Stimulated activated naive CD4-positive, alpha-beta T cell treated with Interleukin-2 at 50 U/mL for 16 hours (primary cell): ENCODE results near the gene FBN2.
"Not testable (repeated sequence)": the region's sequence is repeated elsewhere in the genome, so short reads cannot be mapped to it uniquely, and the experiment has no call there.

Source experiments
- DNase-seq: peaks from one replicate; lab custom pipeline; 2025; lab: John Stamatoyannopoulos, UW

The FBN2 gene

GRCh38 chr5:128534726-128535125 lies 3.3 kb downstream of the FBN2 start:
- no peak for DNase-seq

GRCh38 chr5:128532776-128533175 lies 5.3 kb downstream of the FBN2 start:
- no peak for DNase-seq

GRCh38 chr5:128532127-128532526 lies 5.9 kb downstream of the FBN2 start:
- DNase-seq: no peak

GRCh38 chr5:128528637-128529255 lies 9.3 kb downstream of the FBN2 start:
- DNase-seq: no peak

- DNase-seq: no peak
Measured at GRCh38 chr5:128528126-128528525, 9.9 kb downstream of the FBN2 start.

GRCh38 chr5:128527077-128527476 lies 11.0 kb downstream of the FBN2 start:
- DNase-seq: no peak

GRCh38 chr5:128522336-128522735 lies 15.7 kb downstream of the FBN2 start:
- DNase-seq: no peak

GRCh38 chr5:128519827-128520226 lies 18.2 kb downstream of the FBN2 start:
- no peak for DNase-seq

GRCh38 chr5:128516978-128517377 lies 21.1 kb downstream of the FBN2 start:
- DNase-seq: no peak

GRCh38 chr5:128513806-128514205 lies 24.2 kb downstream of the FBN2 start:
- no peak for DNase-seq

- DNase-seq: no peak
Measured at GRCh38 chr5:128512894-128513293, 25.2 kb downstream of the FBN2 start.

- no peak for DNase-seq
Measured at GRCh38 chr5:128506643-128507042, 31.4 kb downstream of the FBN2 start.

- DNase-seq: not testable (repeated sequence)
Measured at GRCh38 chr5:128503727-128504126, 34.3 kb downstream of the FBN2 start.

GRCh38 chr5:128498844-128499455 lies 39.1 kb downstream of the FBN2 start:
- DNase-seq: no peak

- no peak for DNase-seq
Measured at GRCh38 chr5:128494516-128494915, 43.5 kb downstream of the FBN2 start.

GRCh38 chr5:128493657-128494329 lies 44.3 kb downstream of the FBN2 start:
- no peak for DNase-seq

GRCh38 chr5:128491291-128491690 lies 46.8 kb downstream of the FBN2 start:
- no peak for DNase-seq

- DNase-seq: no peak
Measured at GRCh38 chr5:128490761-128491160, 47.3 kb downstream of the FBN2 start.

- DNase-seq: no peak
Measured at GRCh38 chr5:128487041-128487440, 51.0 kb downstream of the FBN2 start.

- no peak for DNase-seq
Measured at GRCh38 chr5:128483738-128484137, 54.3 kb downstream of the FBN2 start.

GRCh38 chr5:128480906-128481633 lies 57.0 kb downstream of the FBN2 start:
- DNase-seq: no peak

- no peak for DNase-seq
Measured at GRCh38 chr5:128480158-128480557, 57.9 kb downstream of the FBN2 start.
